Mononuclear cell (primary cell): Measurements from ENCODE around the gene GTF2A1L. TPM values are rescaled to one million over a fixed set of nuclear protein-coding genes. Genes with fewer than 3 reads are reported as not detected.
"Not testable (repeated sequence)": the region's sequence is repeated elsewhere in the genome, so short reads cannot be mapped to it uniquely, and the experiment has no call there.

Experiments used
- H3K27me3 ChIP-seq: 2 replicates; pipeline ENCODE4 v1.6.0; 2011; ENCODE audit warnings: low read length, control low read depth; ENCODE audit not compliant: insufficient read depth
- H3K4me1 ChIP-seq: 2 replicates; pipeline ENCODE4 v1.5.1; 2011; ENCODE audit warnings: mild to moderate bottlenecking, low read length, control low read depth; ENCODE audit not compliant: insufficient read depth
- H3K4me3 ChIP-seq: 2 replicates; pipeline ENCODE4 v1.5.1; 2011; ENCODE audit warnings: mild to moderate bottlenecking, low read length, moderate library complexity
- H3K9me3 ChIP-seq: 2 replicates; pipeline ENCODE4 v1.5.1; 2011; ENCODE audit warnings: low read depth, mild to moderate bottlenecking, control low read depth, low read length
- total RNA-seq: library from RNA; depleted of rRNA; stranded (reverse); fragments of >200 nt; gene quantifications from one replicate; pipeline ENCODE4 v1.2.3, GENCODE V29; 2012

The GTF2A1L gene
- not detected for total RNA-seq

DNA sequence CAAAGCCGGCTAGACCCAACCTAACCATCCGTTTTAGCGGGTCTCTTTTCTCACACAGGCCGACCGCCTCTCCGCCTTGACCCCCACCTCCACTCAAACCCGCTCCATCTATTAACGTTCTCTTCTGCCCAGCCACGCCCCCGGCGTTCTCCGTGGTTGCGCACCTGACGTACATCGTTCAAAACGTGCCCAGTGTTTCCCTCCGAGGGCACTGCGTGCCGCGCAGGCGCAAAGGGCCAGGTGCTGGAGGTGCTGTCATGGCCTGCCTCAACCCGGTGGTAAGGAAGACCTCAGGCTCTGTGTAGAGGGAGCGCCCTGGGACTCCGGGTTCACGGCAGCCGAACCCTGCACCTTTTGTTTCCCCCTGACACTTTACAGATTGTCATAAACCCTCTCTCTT, at the start of gene GTF2A1L:
Gene GTF2A1L (plus strand): TSS at position 239 of the 400 bp plus-strand sequence. CDS start 19 bp downstream, at position 258.
- H3K4me1 ChIP-seq, result no peaks in the 10 kb centered on the region
- H3K27me3 ChIP-seq, result no peaks in the 10 kb centered on the region
- H3K9me3 ChIP-seq, result no peaks in the 10 kb centered on the region
- H3K4me3 ChIP-seq, result no peak within 1 kb of the TSS

DNA sequence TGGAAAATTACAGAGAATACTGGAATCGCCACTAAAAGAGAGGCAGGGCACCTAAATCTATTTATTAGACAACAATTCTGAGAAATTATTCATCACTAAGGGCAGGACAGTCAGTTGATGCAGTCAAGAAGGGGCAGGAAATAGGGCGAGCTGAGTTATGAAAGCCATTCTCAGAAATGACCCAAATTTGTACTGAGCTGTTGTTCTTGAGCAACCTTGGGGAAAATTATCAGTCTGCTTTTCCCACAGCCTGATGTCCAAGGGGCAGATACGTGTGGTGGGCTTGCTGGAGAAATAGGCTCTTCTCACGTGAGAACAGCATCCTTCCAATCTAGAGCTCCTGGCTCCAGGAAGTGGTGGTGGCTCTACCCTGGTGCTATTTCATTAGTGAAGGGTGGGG, 49.1 kb upstream of the GTF2A1L start:
- H3K4me3 ChIP-seq, result no peak overlapping the region
- no peaks in the 10 kb centered on the region for H3K9me3 ChIP-seq
- H3K27me3 ChIP-seq, result no peaks in the 10 kb centered on the region
- H3K4me1 ChIP-seq, result no peaks in the 10 kb centered on the region

GRCh38 chr2:48569433-48569832, 48.2 kb upstream of the GTF2A1L start:
- no peaks in the 10 kb centered on the region for H3K9me3 ChIP-seq
- H3K4me1 ChIP-seq, result no peaks in the 10 kb centered on the region
- H3K27me3 ChIP-seq, result no peaks in the 10 kb centered on the region
- no peak overlapping the region for H3K4me3 ChIP-seq

GRCh38 chr2:48572816-48573215, 44.8 kb upstream of the GTF2A1L start:
- Histone ChIP-seq H3K9me3 (no peaks in the 10 kb centered on the region), H3K27me3 (no peaks in the 10 kb centered on the region), H3K4me3 (no peak overlapping the region), H3K4me1 (no peaks in the 10 kb centered on the region)

DNA sequence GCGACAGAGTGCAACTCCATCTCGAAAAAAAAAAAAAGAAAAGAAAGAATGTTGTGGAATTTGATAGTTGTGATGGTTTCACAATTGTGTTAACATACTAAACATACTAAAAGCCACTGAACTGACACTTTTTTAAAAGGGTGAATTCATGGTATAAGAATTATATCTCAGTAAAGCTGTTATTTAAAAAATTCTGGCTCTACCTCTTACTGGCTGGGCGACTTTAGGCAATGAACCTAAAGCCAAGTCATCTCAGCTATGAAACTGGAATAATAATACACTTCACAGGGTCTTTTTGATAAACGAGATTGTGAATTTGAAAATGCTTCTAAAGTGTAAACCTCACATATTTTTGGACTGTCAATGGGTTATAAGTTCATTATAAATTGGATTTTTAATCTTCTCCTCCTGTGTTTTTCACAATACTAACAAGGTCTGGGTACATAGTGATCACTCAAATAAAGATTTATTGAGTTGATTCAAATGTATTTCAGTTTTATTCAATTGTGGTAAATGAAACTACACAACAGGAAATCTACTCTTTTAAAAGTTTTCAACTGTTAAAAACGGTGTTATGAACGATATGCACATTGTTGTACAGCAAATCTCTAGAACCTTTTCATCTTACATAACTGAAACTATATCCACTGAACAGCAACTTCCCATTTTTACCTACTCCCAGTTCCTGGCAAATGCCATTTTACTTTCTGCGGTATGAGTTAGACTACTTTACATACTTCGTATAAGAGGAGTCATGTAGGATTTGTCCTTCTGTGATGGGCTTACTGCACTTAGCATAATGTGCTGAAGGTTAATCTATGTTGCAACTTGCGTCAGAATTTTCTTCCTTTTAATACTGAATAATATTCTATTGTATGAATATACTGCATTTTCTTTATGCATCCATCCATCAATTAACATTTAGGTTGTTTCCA, 43.0 kb upstream of the GTF2A1L start:
- no peaks in the 10 kb centered on the region for H3K9me3 ChIP-seq
- no peaks in the 10 kb centered on the region for H3K27me3 ChIP-seq
- H3K4me1 ChIP-seq, result no peaks in the 10 kb centered on the region
- H3K4me3 ChIP-seq, result no peak overlapping the region

GRCh38 chr2:48578313-48578712, 39.3 kb upstream of the GTF2A1L start:
- Histone ChIP-seq H3K4me3 (no peak overlapping the region), H3K4me1 (no peaks in the 10 kb centered on the region), H3K27me3 (no peaks in the 10 kb centered on the region), H3K9me3 (no peaks in the 10 kb centered on the region)

DNA sequence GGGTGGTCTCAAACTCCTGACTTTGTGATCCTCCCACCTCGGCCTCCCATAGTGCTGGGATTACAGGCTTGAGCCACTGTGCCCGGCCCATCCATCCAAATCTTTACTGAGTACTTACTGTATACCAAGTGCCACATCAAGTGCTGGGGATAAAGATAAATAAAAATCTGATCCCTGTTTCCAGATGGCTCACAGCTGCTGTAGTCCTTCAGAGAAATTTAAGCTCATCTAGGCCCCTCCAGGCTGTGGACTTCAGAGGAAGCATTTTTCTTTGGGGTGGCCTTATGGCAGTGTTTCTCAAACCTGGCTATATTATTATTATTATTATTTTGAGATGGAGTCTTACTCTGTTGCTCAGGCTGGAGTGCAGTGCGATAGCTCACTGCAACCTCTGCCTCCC, 33.7 kb upstream of the GTF2A1L start:
- no peaks in the 10 kb centered on the region for H3K4me1 ChIP-seq
- H3K4me3 ChIP-seq, result no peak overlapping the region
- no peaks in the 10 kb centered on the region for H3K27me3 ChIP-seq
- H3K9me3 ChIP-seq, result no peaks in the 10 kb centered on the region

- H3K4me3 ChIP-seq, result no peak overlapping the region
- H3K4me1 ChIP-seq, result no peaks in the 10 kb centered on the region
- no peaks in the 10 kb centered on the region for H3K27me3 ChIP-seq
- no peaks in the 10 kb centered on the region for H3K9me3 ChIP-seq
These were observed 33.1 kb upstream of the GTF2A1L start for GRCh38 chr2:48584551-48584950.

GRCh38 chr2:48586433-48586832, 31.2 kb upstream of the GTF2A1L start:
- no peaks in the 10 kb centered on the region for H3K4me1 ChIP-seq

GRCh38 chr2:48587560-48587959, 30.1 kb upstream of the GTF2A1L start:
- Histone ChIP-seq H3K4me1 (no peaks in the 10 kb centered on the region), H3K4me3 (no peak overlapping the region), H3K9me3 (no peaks in the 10 kb centered on the region), H3K27me3 (peaks cover 3% of the 10 kb centered on the region)

More at GRCh38 chr2:48586433-48586832, 31.2 kb upstream of the GTF2A1L start:
- Histone ChIP-seq H3K4me3 (no peak overlapping the region), H3K27me3 (peaks cover under 1% of the 10 kb centered on the region), H3K9me3 (no peaks in the 10 kb centered on the region)

DNA sequence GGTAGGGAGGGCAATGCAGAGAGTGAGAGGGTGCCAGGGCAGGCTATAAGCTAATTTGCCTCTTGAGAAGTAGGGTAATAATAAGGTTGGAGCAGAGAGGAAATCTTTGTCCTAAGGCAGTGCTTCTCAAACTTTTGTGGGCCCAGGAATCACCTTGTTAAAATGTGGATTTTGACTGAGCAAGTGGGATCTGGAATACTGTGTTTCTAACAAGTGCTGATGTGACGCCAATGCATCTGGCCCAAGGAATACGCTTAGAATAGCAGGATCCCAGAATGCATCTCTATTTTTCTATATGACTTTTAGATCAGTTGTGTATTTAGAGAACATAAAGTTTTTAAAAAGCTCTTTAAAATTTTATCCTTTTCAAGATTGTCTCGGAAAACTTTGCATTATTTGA, 29.7 kb upstream of the GTF2A1L start:
- no peak overlapping the region for H3K4me3 ChIP-seq
- no peaks in the 10 kb centered on the region for H3K4me1 ChIP-seq
- no peaks in the 10 kb centered on the region for H3K9me3 ChIP-seq
- H3K27me3 ChIP-seq, result peaks cover 3% of the 10 kb centered on the region

DNA sequence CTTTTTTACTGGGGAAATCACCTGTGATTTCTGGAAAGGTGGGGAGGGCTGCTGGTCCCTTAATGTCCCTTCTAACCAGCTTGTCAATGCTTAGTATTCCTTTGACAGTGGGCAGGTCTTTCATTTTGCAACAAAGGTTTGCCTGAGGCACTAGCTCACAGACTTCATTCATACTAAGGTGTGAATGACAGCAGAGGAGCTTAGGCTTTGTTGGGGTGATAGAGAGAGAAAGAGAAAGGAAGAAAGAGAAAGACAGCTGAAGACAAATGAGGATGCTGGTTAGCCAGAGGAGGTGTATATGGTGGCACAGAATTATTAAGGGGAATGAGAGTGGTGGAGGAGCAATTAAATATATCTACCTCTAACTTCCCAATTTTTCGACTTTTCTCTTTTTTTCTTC, 28.9 kb upstream of the GTF2A1L start:
- no peaks in the 10 kb centered on the region for H3K9me3 ChIP-seq
- no peaks in the 10 kb centered on the region for H3K4me1 ChIP-seq
- H3K27me3 ChIP-seq, result peaks cover 3% of the 10 kb centered on the region
- H3K4me3 ChIP-seq, result no peak overlapping the region

DNA sequence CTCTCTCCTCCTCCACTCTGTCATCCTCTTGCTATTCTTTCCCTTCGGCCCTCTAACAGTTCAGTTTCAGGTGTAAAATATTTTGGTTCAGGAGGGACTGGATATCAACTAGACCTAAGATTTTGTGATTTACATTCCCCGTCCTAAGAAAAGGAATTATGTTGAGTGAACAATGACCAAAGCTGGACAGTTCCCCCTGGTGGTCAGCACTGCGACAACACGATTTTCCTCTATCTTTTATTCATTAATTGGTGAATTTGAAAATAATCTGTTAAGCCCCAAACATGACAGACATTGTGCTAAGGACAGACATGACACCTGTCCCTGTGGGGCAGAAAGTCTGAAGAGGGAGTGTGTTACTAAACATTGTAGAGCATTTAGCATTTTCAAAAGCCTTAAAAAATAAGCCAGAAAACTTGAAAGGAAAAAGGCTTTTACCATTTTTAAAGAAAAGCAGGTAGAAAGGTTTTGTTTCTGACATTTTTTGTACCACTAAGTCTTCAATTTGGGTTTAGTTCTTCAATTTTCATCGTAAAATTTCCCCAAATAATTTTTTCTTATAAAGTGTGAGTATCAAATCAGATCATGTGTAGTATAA, 28.4 kb upstream of the GTF2A1L start:
- Histone ChIP-seq H3K9me3 (no peaks in the 10 kb centered on the region), H3K4me1 (no peaks in the 10 kb centered on the region), H3K4me3 (no peak overlapping the region), H3K27me3 (peaks cover 3% of the 10 kb centered on the region)

DNA sequence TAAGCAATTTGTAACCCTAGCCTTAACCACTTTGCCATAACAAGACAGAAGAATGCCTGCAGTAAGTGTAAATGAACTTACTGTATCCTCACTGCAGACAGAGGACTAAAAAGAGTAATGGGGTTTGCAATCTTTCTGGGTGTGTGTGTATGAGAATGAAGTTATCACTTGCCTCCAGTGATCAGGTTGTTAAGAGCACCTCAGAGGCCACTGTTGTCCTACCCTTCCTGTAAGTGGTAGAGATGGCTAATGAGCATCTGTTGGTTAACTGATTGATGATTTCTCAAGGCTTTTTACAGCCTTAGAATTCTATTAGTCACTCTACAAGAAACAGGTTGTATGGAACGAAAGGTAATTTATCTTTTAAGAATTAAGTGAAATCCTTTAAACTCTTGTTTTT, 27.6 kb upstream of the GTF2A1L start:
- H3K4me1 ChIP-seq, result no peaks in the 10 kb centered on the region
- no peaks in the 10 kb centered on the region for H3K9me3 ChIP-seq
- H3K4me3 ChIP-seq, result no peak overlapping the region
- H3K27me3 ChIP-seq, result peaks cover 3% of the 10 kb centered on the region

- peaks cover 3% of the 10 kb centered on the region for H3K27me3 ChIP-seq
- no peaks in the 10 kb centered on the region for H3K9me3 ChIP-seq
- H3K4me1 ChIP-seq, result no peaks in the 10 kb centered on the region
- no peak overlapping the region for H3K4me3 ChIP-seq
These were observed 25.6 kb upstream of the GTF2A1L start for GRCh38 chr2:48592067-48592466.

DNA sequence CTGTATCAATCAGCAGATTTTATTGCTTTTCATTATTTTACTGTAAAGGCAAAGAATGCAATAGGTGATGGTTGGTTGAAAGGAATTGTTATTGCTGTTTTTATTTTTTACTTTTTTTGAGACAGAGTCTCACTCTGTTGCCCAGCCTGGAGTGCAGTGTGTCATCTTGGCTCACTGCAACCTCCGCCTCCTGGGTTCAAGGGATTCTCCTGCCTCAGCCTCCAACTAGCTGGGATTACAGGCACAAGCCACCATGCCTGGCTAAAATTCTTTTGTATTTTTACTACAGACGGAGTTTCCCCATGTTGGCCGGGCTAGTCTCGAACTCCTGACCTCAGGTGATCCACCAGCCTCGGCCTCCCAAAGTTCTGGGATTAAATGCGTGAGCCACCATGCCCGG, 20.9 kb upstream of the GTF2A1L start:
- not testable (repeated sequence) for H3K9me3 ChIP-seq, H3K27me3 ChIP-seq, H3K4me3 ChIP-seq, H3K4me1 ChIP-seq
